Measurements from ENCODE around the gene RBMS1.
"Not testable (repeated sequence)": the region's sequence is repeated elsewhere in the genome, so short reads cannot be mapped to it uniquely, and the experiment has no call there.

The RBMS1 gene

GRCh38 chr2:160425434-160426151, 68.0 kb downstream of the RBMS1 start:
- peak; percentile 39 for ATAC-seq
- no peak overlapping the region for H3K27ac Mint-ChIP-seq

GRCh38 chr2:160423126-160423525, 70.5 kb downstream of the RBMS1 start:
- ATAC-seq (no peak), DNase-seq (no peak)
- Mint-ChIP-seq H3K9me3 (no peaks in the 10 kb centered on the region), H3K27me3 (no peaks in the 10 kb centered on the region), H3K4me1 (peaks cover 77% of the 10 kb centered on the region), H3K36me3 (ENCODE audit: low read depth) (peaks cover 2% of the 10 kb centered on the region), H3K27ac (no peak overlapping the region), H3K4me3 (no peak overlapping the region)

More at GRCh38 chr2:160425434-160426151, 68.0 kb downstream of the RBMS1 start:
- Mint-ChIP-seq H3K4me3 (no peak overlapping the region), H3K9me3 (peaks cover 8% of the 10 kb centered on the region), H3K27me3 (no peaks in the 10 kb centered on the region), H3K4me1 (peaks cover 69% of the 10 kb centered on the region), H3K36me3 (ENCODE audit: low read depth) (peaks cover 11% of the 10 kb centered on the region)
- DNase-seq: no peak

DNA sequence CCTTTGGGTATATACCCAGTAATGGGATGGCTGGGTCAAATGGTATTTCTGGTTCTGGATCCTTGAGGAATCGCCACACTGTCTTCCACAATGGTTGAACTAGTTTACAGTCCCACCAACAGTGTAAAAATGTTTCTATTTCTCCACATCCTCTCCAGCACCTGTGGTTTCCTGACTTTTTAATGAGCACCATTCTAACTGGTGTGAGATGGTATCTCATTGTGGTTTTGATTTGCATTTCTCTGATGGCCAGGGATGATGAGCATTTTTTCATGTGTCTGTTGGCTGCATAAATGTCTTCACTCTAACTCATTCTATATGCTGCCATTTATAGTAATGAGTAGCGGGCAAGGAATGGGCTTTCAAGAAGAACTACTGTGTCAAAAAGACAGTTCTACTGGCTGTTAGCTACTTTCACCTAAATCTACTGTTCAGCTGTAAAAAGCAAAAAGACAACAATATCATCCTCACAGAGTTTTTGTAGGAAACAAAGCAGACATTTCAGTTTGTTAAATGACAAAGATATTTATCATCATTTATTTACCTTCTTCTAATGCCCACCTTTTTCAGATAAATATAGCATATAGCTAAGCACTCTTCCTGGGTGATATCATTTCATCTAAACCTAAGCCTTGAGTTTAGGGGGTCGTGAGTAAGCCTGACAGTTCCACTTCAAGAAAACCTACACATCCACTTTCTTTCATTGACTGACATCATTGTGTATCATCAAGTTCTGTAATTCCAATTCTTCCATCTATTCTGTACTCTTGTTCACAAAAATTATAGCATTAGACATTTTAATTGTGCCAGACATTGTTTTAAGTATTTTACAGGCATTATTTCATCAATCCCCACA, 71.7 kb downstream of the RBMS1 start:
- H3K27me3 Mint-ChIP-seq; H3K36me3 Mint-ChIP-seq (ENCODE audit: low read depth); H3K9me3 Mint-ChIP-seq; DNase-seq: not testable (repeated sequence)
- Mint-ChIP-seq H3K4me3 (peak overlapping the region; percentile 12), H3K27ac (peak overlapping the region; percentile 29), H3K4me1 (peaks cover 78% of the 10 kb centered on the region)
- ATAC-seq: peak; percentile 33

DNA sequence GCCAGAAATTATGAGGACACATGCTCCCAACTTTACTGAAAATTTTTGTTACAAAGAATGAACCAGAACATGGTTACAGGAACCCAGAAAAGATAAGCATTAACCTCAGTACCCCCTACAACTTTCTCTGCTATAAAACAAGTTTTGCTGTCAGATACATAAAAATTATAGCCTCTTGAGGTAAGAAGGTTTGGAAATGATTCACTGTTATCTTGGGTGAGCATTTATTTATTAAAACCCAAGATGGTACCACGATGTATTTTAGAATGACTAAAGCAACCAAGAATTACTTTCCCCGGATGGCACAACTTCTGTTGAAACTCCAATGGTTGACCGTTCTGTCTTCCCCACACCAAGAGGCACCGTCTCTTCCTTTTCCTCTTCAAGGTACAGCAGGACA, 72.9 kb downstream of the RBMS1 start:
- peaks cover 79% of the 10 kb centered on the region for H3K4me1 Mint-ChIP-seq
- no peaks in the 10 kb centered on the region for H3K36me3 Mint-ChIP-seq (ENCODE audit: low read depth)
- peak overlapping the region; percentile 81 for H3K27ac Mint-ChIP-seq
- H3K4me3 Mint-ChIP-seq: no peak overlapping the region
- DNase-seq (no peak), ATAC-seq (no peak)
- no peaks in the 10 kb centered on the region for H3K9me3 Mint-ChIP-seq
- no peaks in the 10 kb centered on the region for H3K27me3 Mint-ChIP-seq

- H3K4me3 Mint-ChIP-seq: peak overlapping the region; percentile 30
- DNase-seq (no peak), ATAC-seq (peak; percentile 15)
- H3K27ac Mint-ChIP-seq: peak overlapping the region; percentile 81
- H3K36me3 Mint-ChIP-seq (ENCODE audit: low read depth): no peaks in the 10 kb centered on the region
- H3K4me1 Mint-ChIP-seq: peaks cover 81% of the 10 kb centered on the region
- H3K9me3 Mint-ChIP-seq: no peaks in the 10 kb centered on the region
- no peaks in the 10 kb centered on the region for H3K27me3 Mint-ChIP-seq
Measured at GRCh38 chr2:160419776-160420505, 73.7 kb downstream of the RBMS1 start.

DNA sequence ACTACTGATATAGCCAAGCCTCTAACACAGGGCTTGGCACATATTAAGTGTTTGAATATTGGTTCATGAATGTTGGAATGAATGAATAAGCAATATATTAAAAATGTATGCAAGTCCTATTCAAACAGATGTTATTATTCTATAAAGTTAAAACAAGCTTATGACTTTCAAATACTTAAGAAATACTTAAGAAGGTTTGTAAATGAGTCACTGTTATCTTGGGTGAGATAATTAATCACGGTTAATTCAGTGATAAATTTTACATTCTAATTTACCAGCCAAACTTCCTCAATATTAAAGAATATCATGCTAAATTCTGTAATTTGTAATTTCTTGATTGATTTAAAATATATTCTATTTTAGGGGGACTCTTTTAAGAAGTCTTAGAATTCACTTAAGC, 74.8 kb downstream of the RBMS1 start:
- H3K9me3 Mint-ChIP-seq: no peaks in the 10 kb centered on the region
- H3K4me1 Mint-ChIP-seq: peaks cover 79% of the 10 kb centered on the region
- H3K27ac Mint-ChIP-seq: peak overlapping the region; percentile 49
- H3K36me3 Mint-ChIP-seq (ENCODE audit: low read depth): no peaks in the 10 kb centered on the region
- H3K4me3 Mint-ChIP-seq: no peak overlapping the region
- H3K27me3 Mint-ChIP-seq: no peaks in the 10 kb centered on the region
- ATAC-seq (no peak), DNase-seq (no peak)

- DNase-seq (no peak), ATAC-seq (no peak)
- H3K27ac Mint-ChIP-seq: peak overlapping the region; percentile 67
- H3K36me3 Mint-ChIP-seq (ENCODE audit: low read depth): no peaks in the 10 kb centered on the region
- peaks cover 78% of the 10 kb centered on the region for H3K4me1 Mint-ChIP-seq
- H3K27me3 Mint-ChIP-seq: no peaks in the 10 kb centered on the region
- H3K9me3 Mint-ChIP-seq: no peaks in the 10 kb centered on the region
- peak overlapping the region; percentile 4 for H3K4me3 Mint-ChIP-seq
Measured at GRCh38 chr2:160418398-160418765, 75.2 kb downstream of the RBMS1 start.

- Mint-ChIP-seq H3K4me3 (peak overlapping the region; percentile 4), H3K27me3 (no peaks in the 10 kb centered on the region), H3K27ac (peak overlapping the region; percentile 67), H3K4me1 (peaks cover 79% of the 10 kb centered on the region), H3K9me3 (no peaks in the 10 kb centered on the region), H3K36me3 (ENCODE audit: low read depth) (no peaks in the 10 kb centered on the region)
- DNase-seq (no peak), ATAC-seq (peak; percentile 91)
Measured at GRCh38 chr2:160417745-160418397, 75.7 kb downstream of the RBMS1 start.

- Mint-ChIP-seq H3K9me3 (no peaks in the 10 kb centered on the region), H3K36me3 (ENCODE audit: low read depth) (peaks cover under 1% of the 10 kb centered on the region), H3K4me1 (peaks cover 81% of the 10 kb centered on the region), H3K27me3 (no peaks in the 10 kb centered on the region), H3K4me3 (no peak overlapping the region), H3K27ac (no peak overlapping the region)
- ATAC-seq (no peak), DNase-seq (no peak)
Measured at GRCh38 chr2:160415991-160416390, 77.6 kb downstream of the RBMS1 start.

- ATAC-seq (no peak), DNase-seq (no peak)
- Mint-ChIP-seq H3K4me3 (peak overlapping the region; percentile 68), H3K27ac (peak overlapping the region; percentile 91), H3K9me3 (no peaks in the 10 kb centered on the region), H3K27me3 (no peaks in the 10 kb centered on the region), H3K4me1 (peaks cover 74% of the 10 kb centered on the region), H3K36me3 (ENCODE audit: low read depth) (peaks cover 4% of the 10 kb centered on the region)
Measured at GRCh38 chr2:160411955-160412354, 81.7 kb downstream of the RBMS1 start.

DNA sequence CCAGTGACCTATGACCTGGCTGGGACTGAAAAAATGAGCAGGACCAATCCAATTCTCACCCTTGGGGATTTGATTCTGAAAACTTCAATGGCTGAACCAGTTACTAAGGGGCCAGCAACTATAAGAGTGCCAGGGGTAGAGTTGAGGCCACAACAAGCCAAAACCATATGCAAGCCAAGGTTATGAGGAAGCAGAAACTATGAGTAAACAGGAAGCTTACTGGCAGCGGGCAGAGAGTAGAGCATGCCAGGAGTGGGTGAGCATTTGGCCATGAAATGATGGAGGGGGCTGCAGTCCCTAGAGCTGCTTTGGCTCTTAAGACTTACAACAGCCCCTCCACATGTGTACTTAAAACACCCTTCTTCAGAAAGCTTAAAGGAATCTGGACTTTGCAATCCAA, 82.4 kb downstream of the RBMS1 start:
- ATAC-seq: peak; percentile 75
- H3K9me3 Mint-ChIP-seq: no peaks in the 10 kb centered on the region
- peak overlapping the region; percentile 68 for H3K4me3 Mint-ChIP-seq
- no peaks in the 10 kb centered on the region for H3K27me3 Mint-ChIP-seq
- H3K4me1 Mint-ChIP-seq: peaks cover 73% of the 10 kb centered on the region
- DNase-seq: peak; percentile 38
- H3K36me3 Mint-ChIP-seq (ENCODE audit: low read depth): peaks cover 4% of the 10 kb centered on the region
- H3K27ac Mint-ChIP-seq: peak overlapping the region; percentile 91

GRCh38 chr2:160409480-160409879, 84.1 kb downstream of the RBMS1 start:
- Mint-ChIP-seq H3K27me3 (no peaks in the 10 kb centered on the region), H3K4me3 (peak overlapping the region; percentile 57), H3K9me3 (no peaks in the 10 kb centered on the region), H3K36me3 (ENCODE audit: low read depth) (peaks cover 4% of the 10 kb centered on the region), H3K4me1 (peaks cover 76% of the 10 kb centered on the region), H3K27ac (peak overlapping the region; percentile 89)
- DNase-seq (no peak), ATAC-seq (peak; percentile 21)

GRCh38 chr2:160408959-160409291, 84.7 kb downstream of the RBMS1 start:
- Mint-ChIP-seq H3K27me3 (no peaks in the 10 kb centered on the region), H3K27ac (peak overlapping the region; percentile 93), H3K4me3 (peak overlapping the region; percentile 80), H3K4me1 (peaks cover 82% of the 10 kb centered on the region), H3K9me3 (no peaks in the 10 kb centered on the region), H3K36me3 (ENCODE audit: low read depth) (peaks cover 4% of the 10 kb centered on the region)
- DNase-seq (no peak), ATAC-seq (no peak)
